CD4-positive, CD25-positive, alpha-beta regulatory T cell (primary cell): ENCODE measurements around the gene PRKD1. TPM values are rescaled to one million over a fixed set of nuclear protein-coding genes. Genes with fewer than 3 reads are reported as not detected.
A peak's percentile ranks its signal among the peaks of the same experiment; 100 is the strongest.

Experiments
- ATAC-seq, 2 donors: fragments of 150-1000 bp; cut with Tn5 transposase; one replicate each; pipeline ENCODE4 v1.10.0; 2021; ENCODE audit warnings: low read depth in 2 of 2, moderate number of reproducible peaks in 2 of 2, moderate library complexity in 1 of 2
- DNase-seq, 3 donors: peaks; one replicate each; pipeline versions ENCODE4 v3.0.0 to v3.0.0-alpha.2; 2012 to 2022; ENCODE audit warnings: mixed read lengths in 1 of 3
- H3K27ac ChIP-seq: one replicate; pipeline ENCODE4 v1.7.0; 2013; ENCODE audit warnings: mild to moderate bottlenecking, low read length; ENCODE audit not compliant: insufficient read depth, poor library complexity, severe bottlenecking
- H3K27me3 ChIP-seq: one replicate; pipeline ENCODE4 v1.7.0; 2013; ENCODE audit warnings: low read length; ENCODE audit not compliant: control insufficient read depth, insufficient read depth
- H3K36me3 ChIP-seq: one replicate; pipeline ENCODE4 v1.7.0; 2013; ENCODE audit warnings: mild to moderate bottlenecking, low read length, moderate library complexity; ENCODE audit not compliant: control insufficient read depth, insufficient read depth
- H3K4me1 ChIP-seq: 2 replicates; pipeline ENCODE4 v1.7.0; 2013; ENCODE audit warnings: mild to moderate bottlenecking, low read length; ENCODE audit not compliant: insufficient read depth, control insufficient read depth, poor library complexity, severe bottlenecking
- H3K4me3 ChIP-seq: one replicate; pipeline ENCODE4 v1.7.0; 2013; ENCODE audit warnings: low read depth, mild to moderate bottlenecking, low read length, moderate library complexity
- H3K9me3 ChIP-seq, 2 experiments: 1 replicate in 1 of 2; 2 replicates in 1 of 2; pipeline ENCODE4 v1.7.0; 2013; ENCODE audit warnings: low read length in 2 of 2, mild to moderate bottlenecking in 1 of 2, moderate library complexity in 1 of 2; ENCODE audit not compliant: control insufficient read depth in 2 of 2
- H3K27ac Mint-ChIP-seq, 3 donors: one replicate each; pipeline ENCODE4 v1.8.0; 2020 to 2022; ENCODE audit warnings: mild to moderate bottlenecking in 3 of 3, mixed read lengths in 3 of 3, moderate library complexity in 2 of 3
- H3K27me3 Mint-ChIP-seq: one replicate; pipeline ENCODE4 v1.8.0; 2022; ENCODE audit warnings: mild to moderate bottlenecking, mixed read lengths
- H3K36me3 Mint-ChIP-seq: one replicate; pipeline ENCODE4 v1.8.0; 2020; ENCODE audit warnings: mixed read lengths
- H3K4me1 Mint-ChIP-seq, 4 donors: one replicate each; pipeline ENCODE4 v1.8.0; 2020 to 2022; ENCODE audit warnings: mixed read lengths in 4 of 4, mild to moderate bottlenecking in 1 of 4
- H3K4me3 Mint-ChIP-seq, 4 donors: one replicate each; pipeline ENCODE4 v1.8.0; 2020 to 2022; ENCODE audit warnings: mild to moderate bottlenecking in 4 of 4, mixed read lengths in 4 of 4, moderate library complexity in 3 of 4
- H3K9me3 Mint-ChIP-seq, 7 donors: one replicate each; pipeline ENCODE4 v1.8.0; 2020 to 2022; ENCODE audit warnings: mixed read lengths in 7 of 7, mild to moderate bottlenecking in 3 of 7, moderate library complexity in 2 of 7
- polyA plus RNA-seq, 4 donors: library from polyadenylated mRNA; unstranded; fragments of 300-500 nt; fragmentation: Illumina TruSeq; gene quantifications; one replicate each; pipeline ENCODE4 v1.2.3, GENCODE V29; 2021
- total RNA-seq: library from RNA; stranded (reverse); gene quantifications from one replicate; pipeline ENCODE4 v1.2.3, GENCODE V29; 2022

The PRKD1 gene
- total and polyA plus RNA-seq, 5 donors from 2014 or later = not detected

DNA sequence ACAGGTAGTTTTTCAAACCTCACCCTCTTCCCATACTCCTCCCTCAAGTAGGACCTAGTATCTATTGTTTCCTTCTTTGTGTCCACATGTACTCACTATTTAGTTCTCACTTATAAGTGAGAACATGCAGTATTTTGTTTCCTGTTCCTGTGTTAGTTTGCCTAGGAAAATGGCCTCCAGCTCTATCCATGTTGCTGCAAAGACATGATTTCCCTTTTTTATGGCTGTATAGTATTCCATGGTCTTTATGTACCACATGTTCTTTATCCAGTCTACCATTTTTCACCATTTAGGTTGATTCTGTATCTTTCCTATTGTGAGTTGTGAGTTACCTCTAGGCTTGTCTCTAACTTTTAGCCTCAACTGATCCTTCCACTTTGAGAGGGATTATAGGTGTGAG lies 310.7 kb downstream of the PRKD1 start:
- Histone ChIP-seq H3K27ac (no peak overlapping the region), H3K4me3 (no peak overlapping the region), H3K4me1 (no peaks in the 10 kb centered on the region), H3K9me3 (peaks cover 1 to 6% of the 10 kb centered on the region in 2 experiments), H3K27me3 (no peaks in the 10 kb centered on the region), H3K36me3 (no peaks in the 10 kb centered on the region)
- peaks cover 0 to 2% (median 0%) of the 10 kb centered on the region in 4 donors for H3K4me1 Mint-ChIP-seq
- H3K9me3 Mint-ChIP-seq = peaks cover 0 to 26% (median 5%) of the 10 kb centered on the region in 7 donors
- H3K27ac Mint-ChIP-seq = no peak overlapping the region
- H3K4me3 Mint-ChIP-seq = no peak overlapping the region
- DNase-seq (no peak), ATAC-seq (no peak)
- H3K27me3 Mint-ChIP-seq = no peaks in the 10 kb centered on the region
- H3K36me3 Mint-ChIP-seq = no peaks in the 10 kb centered on the region

- no peak for ATAC-seq
- H3K27me3 Mint-ChIP-seq = no peaks in the 10 kb centered on the region
- H3K4me1 Mint-ChIP-seq = peaks cover 0 to 4% (median 0%) of the 10 kb centered on the region in 4 donors
- H3K4me3 Mint-ChIP-seq = no peak overlapping the region
- peaks cover 4 to 22% (median 6%) of the 10 kb centered on the region in 7 donors for H3K9me3 Mint-ChIP-seq
- H3K4me1 ChIP-seq = no peaks in the 10 kb centered on the region
- no peaks in the 10 kb centered on the region for H3K27me3 ChIP-seq
- H3K4me3 ChIP-seq = no peak overlapping the region
- no peak overlapping the region for H3K27ac Mint-ChIP-seq
- H3K9me3 ChIP-seq = peaks cover 4 to 5% of the 10 kb centered on the region in 2 experiments
- H3K36me3 Mint-ChIP-seq = no peaks in the 10 kb centered on the region
- no peaks in the 10 kb centered on the region for H3K36me3 ChIP-seq
- H3K27ac ChIP-seq = no peak overlapping the region
- no peak for DNase-seq
Observed at GRCh38 chr14:29608861-29609260, 318.8 kb downstream of the PRKD1 start.

GRCh38 chr14:29607169-29607568 lies 320.5 kb downstream of the PRKD1 start:
- Mint-ChIP-seq H3K4me3 (peak overlapping the region in 1 of 4 donors; percentile 38), H3K27me3 (no peaks in the 10 kb centered on the region), H3K36me3 (no peaks in the 10 kb centered on the region), H3K27ac (no peak overlapping the region), H3K4me1 (peaks cover 0 to 4% (median 0%) of the 10 kb centered on the region in 4 donors), H3K9me3 (peaks cover 4 to 17% (median 6%) of the 10 kb centered on the region in 7 donors)
- no peak for DNase-seq
- Histone ChIP-seq H3K36me3 (no peaks in the 10 kb centered on the region), H3K27me3 (no peaks in the 10 kb centered on the region), H3K27ac (no peak overlapping the region), H3K4me3 (no peak overlapping the region), H3K9me3 (peaks cover 4 to 5% of the 10 kb centered on the region in 2 experiments), H3K4me1 (no peaks in the 10 kb centered on the region)
- ATAC-seq = no peak

GRCh38 chr14:29603696-29604095 lies 324.0 kb downstream of the PRKD1 start:
- ATAC-seq = no peak

GRCh38 chr14:29601616-29602015 lies 326.0 kb downstream of the PRKD1 start:
- Histone ChIP-seq H3K9me3 (peaks cover 0 to 5% of the 10 kb centered on the region in 2 experiments), H3K27me3 (no peaks in the 10 kb centered on the region), H3K4me1 (no peaks in the 10 kb centered on the region), H3K36me3 (no peaks in the 10 kb centered on the region), H3K4me3 (no peak overlapping the region), H3K27ac (no peak overlapping the region)
- no peaks in the 10 kb centered on the region for H3K4me1 Mint-ChIP-seq
- ATAC-seq = no peak
- no peaks in the 10 kb centered on the region for H3K36me3 Mint-ChIP-seq
- DNase-seq = no peak
- H3K27me3 Mint-ChIP-seq = no peaks in the 10 kb centered on the region
- H3K4me3 Mint-ChIP-seq = no peak overlapping the region
- H3K27ac Mint-ChIP-seq = no peak overlapping the region
- H3K9me3 Mint-ChIP-seq = peaks cover 3 to 10% (median 6%) of the 10 kb centered on the region in 7 donors

More at GRCh38 chr14:29603696-29604095, 324.0 kb downstream of the PRKD1 start:
- H3K9me3 Mint-ChIP-seq = peaks cover 4 to 13% (median 10%) of the 10 kb centered on the region in 7 donors
- no peaks in the 10 kb centered on the region for H3K36me3 ChIP-seq
- peaks cover under 1 to 5% of the 10 kb centered on the region in 2 experiments for H3K9me3 ChIP-seq
- H3K27ac Mint-ChIP-seq = no peak overlapping the region
- H3K27me3 ChIP-seq = no peaks in the 10 kb centered on the region
- DNase-seq = no peak
- H3K36me3 Mint-ChIP-seq = no peaks in the 10 kb centered on the region
- no peaks in the 10 kb centered on the region for H3K27me3 Mint-ChIP-seq
- H3K4me1 Mint-ChIP-seq = no peaks in the 10 kb centered on the region
- H3K4me3 Mint-ChIP-seq = no peak overlapping the region
- H3K4me3 ChIP-seq = no peak overlapping the region
- no peak overlapping the region for H3K27ac ChIP-seq
- H3K4me1 ChIP-seq = no peaks in the 10 kb centered on the region

- Mint-ChIP-seq H3K9me3 (peaks cover 1 to 10% (median 4%) of the 10 kb centered on the region in 7 donors), H3K4me3 (no peak overlapping the region), H3K36me3 (no peaks in the 10 kb centered on the region), H3K27ac (no peak overlapping the region), H3K4me1 (no peaks in the 10 kb centered on the region), H3K27me3 (no peaks in the 10 kb centered on the region)
- no peak overlapping the region for H3K27ac ChIP-seq
- no peak for DNase-seq
- no peak for ATAC-seq
- H3K36me3 ChIP-seq = no peaks in the 10 kb centered on the region
- H3K27me3 ChIP-seq = no peaks in the 10 kb centered on the region
- no peaks in the 10 kb centered on the region for H3K4me1 ChIP-seq
- no peak overlapping the region for H3K4me3 ChIP-seq
- H3K9me3 ChIP-seq = peaks cover 2 to 5% of the 10 kb centered on the region in 2 experiments
Observed at GRCh38 chr14:29587761-29588470, 339.7 kb downstream of the PRKD1 start.

GRCh38 chr14:29587046-29587445 lies 340.6 kb downstream of the PRKD1 start:
- no peaks in the 10 kb centered on the region for H3K4me1 ChIP-seq
- H3K27ac Mint-ChIP-seq = no peak overlapping the region
- DNase-seq (no peak), ATAC-seq (no peak)
- H3K9me3 Mint-ChIP-seq = peaks cover 1 to 13% (median 5%) of the 10 kb centered on the region in 7 donors
- no peaks in the 10 kb centered on the region for H3K36me3 ChIP-seq
- H3K27me3 Mint-ChIP-seq = no peaks in the 10 kb centered on the region
- H3K4me3 ChIP-seq = no peak overlapping the region
- no peaks in the 10 kb centered on the region for H3K27me3 ChIP-seq
- H3K27ac ChIP-seq = no peak overlapping the region
- no peak overlapping the region for H3K4me3 Mint-ChIP-seq
- H3K36me3 Mint-ChIP-seq = no peaks in the 10 kb centered on the region
- no peaks in the 10 kb centered on the region for H3K4me1 Mint-ChIP-seq
- peaks cover 5 to 6% of the 10 kb centered on the region in 2 experiments for H3K9me3 ChIP-seq

GRCh38 chr14:29584992-29585391 lies 342.7 kb downstream of the PRKD1 start:
- ATAC-seq = no peak
- no peak for DNase-seq
- Mint-ChIP-seq H3K9me3 (peaks cover 0 to 14% (median 9%) of the 10 kb centered on the region in 7 donors), H3K4me1 (no peaks in the 10 kb centered on the region), H3K27ac (no peak overlapping the region), H3K36me3 (no peaks in the 10 kb centered on the region), H3K4me3 (no peak overlapping the region), H3K27me3 (no peaks in the 10 kb centered on the region)
- no peaks in the 10 kb centered on the region for H3K4me1 ChIP-seq
- no peak overlapping the region for H3K27ac ChIP-seq
- no peak overlapping the region for H3K4me3 ChIP-seq
- peaks cover 4 to 5% of the 10 kb centered on the region in 2 experiments for H3K9me3 ChIP-seq
- no peaks in the 10 kb centered on the region for H3K36me3 ChIP-seq
- H3K27me3 ChIP-seq = no peaks in the 10 kb centered on the region
